ENCODE results near the gene NCSTN.

The NCSTN gene

DNA sequence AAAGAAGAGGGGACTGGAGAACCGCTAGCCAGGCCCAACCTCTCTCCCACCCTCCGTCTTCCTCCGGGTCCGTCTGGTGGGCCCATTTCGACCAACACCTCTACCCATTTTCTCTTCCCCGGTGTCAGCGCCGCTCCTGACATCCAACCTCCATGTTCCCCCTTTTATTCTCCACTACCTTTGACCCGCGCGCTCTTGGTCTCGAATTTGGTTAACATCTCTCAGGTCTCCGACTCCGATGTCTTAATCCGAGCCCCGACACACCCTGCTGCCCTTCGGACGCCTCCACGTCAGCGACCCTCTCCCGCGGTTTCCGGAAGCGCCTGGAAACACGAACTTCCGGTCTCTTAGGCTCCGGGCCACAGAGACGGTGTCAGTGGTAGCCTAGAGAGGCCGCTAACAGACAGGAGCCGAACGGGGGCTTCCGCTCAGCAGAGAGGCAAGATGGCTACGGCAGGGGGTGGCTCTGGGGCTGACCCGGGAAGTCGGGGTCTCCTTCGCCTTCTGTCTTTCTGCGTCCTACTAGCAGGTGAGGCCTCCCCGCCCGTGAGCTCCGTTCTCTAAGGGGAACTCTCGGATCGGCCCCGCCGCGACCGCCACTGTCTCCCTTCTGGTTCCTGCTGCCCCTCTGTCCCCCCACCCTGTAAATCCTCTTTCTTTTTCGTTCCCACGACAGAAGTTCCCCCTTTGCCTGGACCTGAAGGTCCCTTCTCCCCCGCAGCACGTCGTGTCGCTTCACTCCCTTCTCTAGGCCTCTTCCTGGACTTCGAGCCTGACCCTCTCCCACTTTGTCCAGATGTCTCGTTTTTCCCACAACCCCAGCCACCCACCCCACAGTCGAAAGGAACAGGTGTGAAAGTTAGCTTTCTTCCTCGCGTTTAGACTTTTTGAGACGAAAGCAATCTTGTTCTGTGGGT lies at the start of gene NCSTN, which contains the start of gene COPA:
Gene NCSTN, plus strand, starts transcription at position 431 of the 917 bp plus-strand sequence. Its CDS starts 14 bp downstream, at position 445.
Gene COPA, minus strand, starts transcription at position 298 of the 917 bp plus-strand sequence. Its CDS starts 80 bp downstream, at position 218.
- DNase-seq, result peak; percentile 94 to 95

DNA sequence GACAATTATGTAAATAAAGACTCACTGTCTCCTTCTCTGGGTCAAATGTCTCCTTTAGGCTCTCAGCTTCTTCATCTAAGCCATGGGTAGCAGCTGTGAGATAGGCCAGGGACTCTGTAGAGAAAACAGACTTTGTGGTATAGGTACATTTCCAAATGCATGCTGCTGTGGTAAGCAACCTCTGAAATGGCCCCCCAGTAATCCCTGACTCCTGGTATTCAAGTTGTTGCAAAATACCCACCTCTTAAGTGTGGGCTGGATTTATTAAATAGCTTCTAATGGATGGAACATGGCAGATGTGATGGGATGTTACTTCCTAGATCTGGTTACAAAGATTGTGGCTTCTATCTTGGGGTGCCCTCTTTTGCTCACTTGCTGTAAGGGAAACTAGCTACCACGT lies 47.1 kb upstream of the NCSTN start:
- DNase-seq, result no peak

DNA sequence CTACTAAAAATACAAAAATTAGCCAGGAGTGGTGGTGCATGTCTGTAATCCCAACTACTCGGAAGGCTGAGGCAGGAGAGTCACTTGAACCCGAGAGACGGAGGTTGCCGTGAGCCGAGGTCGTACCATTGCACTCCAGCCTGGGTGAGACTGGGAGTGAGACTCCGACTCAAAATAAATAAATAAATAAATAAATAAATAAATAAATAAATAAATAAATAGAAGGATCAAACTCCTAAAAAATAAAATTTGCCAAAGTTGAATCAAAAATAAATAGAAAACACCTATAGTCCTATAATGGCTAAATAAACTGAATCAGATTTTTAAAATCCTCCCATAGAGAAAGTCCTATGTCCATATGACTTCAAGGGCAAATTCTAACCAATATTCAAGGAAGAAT lies 43.0 kb upstream of the NCSTN start:
- no peak for DNase-seq

DNA sequence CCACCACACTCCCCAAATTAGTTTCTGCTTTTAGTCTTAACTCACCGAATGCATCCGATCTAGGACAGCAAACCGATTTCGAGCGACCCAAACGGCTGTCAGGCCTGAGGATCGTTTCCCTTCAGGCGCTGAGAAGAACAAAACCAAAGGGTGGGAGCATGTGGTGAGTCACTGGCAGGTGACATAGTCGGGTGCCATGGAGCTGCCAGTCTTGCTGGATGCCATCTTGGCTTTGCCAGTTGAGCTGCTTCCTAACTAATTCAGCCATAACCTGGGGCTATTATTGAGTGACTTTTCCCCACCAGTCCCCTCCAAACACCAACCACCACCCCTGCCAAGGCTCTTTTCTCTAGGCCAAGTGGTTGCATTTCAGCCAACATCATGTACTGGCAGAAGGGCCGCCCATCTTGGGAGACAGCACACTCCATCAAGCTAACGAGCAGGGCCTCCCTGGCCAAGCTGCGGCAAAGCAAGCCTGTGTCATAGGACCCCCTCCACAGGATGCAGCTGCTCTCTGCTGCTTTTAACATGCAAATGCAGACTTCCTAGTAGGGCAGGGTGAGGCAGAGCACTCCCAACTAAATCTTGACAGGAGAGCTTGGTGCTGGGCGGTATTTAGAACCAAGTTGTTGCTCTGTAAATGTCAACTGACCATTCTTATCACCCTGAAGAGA lies 35.9 kb upstream of the NCSTN start:
- no peak for DNase-seq

DNA sequence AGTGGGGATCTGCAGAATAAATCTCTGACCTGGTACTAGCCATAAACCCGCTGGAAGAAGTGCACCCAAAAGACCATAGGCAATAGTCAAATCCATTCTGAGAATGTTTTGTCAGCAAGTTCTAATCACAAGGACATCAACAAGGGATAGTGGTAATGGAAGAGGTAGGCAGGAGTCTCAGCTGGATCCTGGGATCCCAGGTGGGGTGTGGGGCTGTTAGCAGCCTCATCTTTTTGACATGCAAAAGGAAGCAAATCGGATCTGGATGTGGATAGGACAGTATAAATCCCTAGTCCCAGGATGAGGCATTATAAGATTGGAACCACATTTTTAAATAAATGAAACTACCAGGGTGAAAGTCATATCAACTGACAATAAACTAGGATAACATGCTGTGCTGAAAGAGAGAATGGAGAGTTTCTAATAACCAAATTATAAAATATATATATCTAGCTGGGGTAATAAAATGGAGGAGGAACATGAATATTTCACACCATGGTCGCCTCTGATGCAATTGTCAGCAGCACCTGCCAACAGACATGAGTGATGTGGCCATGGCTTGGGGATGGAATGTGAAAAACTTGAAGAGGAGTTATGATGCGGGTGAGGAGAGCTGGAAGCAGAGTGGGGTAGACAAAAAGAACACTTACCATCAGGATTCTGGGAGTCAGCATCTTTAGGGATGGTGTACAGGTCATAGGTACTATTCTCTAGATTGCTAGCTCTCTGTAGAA lies 34.6 kb upstream of the NCSTN start:
- DNase-seq, result no peak

DNA sequence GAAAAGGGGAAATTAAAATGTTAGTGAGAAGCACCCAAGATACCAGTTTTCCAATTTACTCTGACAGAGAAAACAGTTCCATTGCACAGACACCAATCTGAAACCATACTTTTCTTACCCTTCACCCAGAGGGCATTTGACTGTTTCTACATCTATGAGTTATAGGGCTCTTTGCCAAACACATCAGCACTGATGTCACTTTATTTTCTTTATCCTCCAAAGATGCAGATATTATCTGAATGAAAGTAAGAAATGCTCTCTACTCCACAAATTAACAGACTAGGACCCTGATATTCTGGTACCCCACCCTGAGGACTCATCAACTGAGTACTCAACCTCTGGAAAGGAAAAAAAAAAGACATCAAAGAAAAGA lies 34.0 kb upstream of the NCSTN start:
- DNase-seq, result no peak

DNA sequence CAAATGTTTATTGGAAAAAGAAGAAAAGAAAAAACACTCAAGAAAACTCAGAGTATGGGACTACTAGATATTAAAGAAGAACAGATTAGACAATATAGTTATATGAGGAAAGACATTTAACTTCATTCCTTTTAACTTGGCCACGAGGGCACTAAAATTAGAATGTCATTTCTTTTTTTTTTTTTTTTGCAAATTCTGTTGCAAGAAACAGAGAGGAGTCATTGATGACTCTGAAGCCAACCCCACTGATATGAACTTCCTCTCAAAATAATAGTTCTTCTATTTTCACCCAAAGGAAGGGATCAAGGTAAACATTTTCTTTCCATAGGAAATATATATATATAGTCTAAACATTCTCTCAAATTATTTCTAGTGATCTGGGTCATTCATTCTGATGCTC lies 33.6 kb upstream of the NCSTN start:
- no peak for DNase-seq

DNA sequence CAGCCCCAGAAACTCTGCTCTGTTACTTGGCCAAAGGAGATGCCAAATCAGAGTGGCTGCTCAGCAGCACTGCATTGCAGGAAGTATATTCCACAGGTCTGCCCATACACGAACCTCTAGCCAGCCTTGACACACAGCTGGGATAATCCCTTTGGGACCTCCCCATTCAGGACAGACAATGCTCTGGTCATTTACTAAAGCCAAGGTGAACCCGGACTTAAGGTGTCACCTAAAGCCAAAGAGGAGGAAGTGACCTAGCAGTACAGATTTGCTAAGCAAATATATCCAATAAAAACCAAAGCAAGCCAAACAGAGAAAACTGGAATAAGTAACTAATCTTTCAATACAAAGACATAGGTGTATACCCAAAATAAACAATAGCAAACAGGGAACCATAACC lies 27.8 kb upstream of the NCSTN start:
- no peak for DNase-seq

DNA sequence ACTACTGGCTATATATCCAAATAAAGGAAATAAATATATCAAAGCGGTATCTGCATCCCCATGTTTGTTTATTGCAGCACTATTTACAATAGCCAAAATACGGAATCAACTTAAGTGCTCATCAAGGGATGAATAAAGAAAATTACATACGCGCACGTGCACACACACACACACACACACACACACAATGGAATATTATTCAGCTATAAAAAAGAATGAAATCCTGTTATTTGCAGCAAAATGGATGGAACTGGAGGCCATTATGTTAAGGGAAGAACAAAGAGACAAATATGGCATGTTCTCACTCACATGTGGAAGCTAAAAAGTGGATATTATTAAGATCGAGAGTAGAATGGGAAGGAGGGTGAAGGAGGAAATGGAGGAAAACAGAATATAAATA lies 20.4 kb upstream of the NCSTN start:
- no peak for DNase-seq

DNA sequence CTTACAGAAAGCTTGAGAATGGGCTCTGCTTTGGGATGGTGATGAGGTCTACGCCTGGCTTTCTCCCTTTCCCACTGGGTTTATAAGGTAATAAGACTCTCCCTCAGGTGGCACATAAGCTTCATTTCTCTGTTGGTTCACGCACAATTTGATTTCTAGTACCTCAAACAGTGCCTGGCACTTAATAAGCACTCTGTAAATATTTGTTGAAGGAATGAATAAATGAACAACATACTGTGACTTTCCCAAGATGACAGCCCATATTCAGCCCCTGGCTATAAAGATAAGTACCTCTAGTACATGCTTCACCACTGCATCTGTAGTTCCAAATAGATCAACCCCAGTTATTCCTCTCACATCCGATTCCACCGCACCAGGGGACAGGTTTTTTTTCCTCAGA lies 17.9 kb upstream of the NCSTN start:
- peak in 1 of 2 experiments; percentile 6 for DNase-seq

DNA sequence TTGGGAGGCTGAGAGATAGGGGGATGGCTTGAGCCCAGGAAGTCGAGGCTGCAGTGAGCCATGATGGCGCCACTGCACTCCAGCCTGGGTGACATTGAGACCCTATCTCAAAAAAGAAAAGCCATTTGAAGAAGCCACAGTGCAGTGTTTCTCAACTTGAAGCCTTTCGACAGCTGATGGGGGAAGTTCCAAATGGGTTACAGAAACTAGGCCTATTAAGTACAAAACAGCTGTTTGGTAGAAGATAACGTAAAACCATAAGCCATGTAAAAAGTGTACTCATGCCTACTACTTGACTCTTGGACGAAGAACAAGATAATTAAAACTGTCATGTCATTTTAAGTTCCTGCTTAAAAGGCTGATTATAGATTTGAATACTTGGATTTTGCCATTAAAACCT lies 16.8 kb upstream of the NCSTN start:
- no peak for DNase-seq

DNA sequence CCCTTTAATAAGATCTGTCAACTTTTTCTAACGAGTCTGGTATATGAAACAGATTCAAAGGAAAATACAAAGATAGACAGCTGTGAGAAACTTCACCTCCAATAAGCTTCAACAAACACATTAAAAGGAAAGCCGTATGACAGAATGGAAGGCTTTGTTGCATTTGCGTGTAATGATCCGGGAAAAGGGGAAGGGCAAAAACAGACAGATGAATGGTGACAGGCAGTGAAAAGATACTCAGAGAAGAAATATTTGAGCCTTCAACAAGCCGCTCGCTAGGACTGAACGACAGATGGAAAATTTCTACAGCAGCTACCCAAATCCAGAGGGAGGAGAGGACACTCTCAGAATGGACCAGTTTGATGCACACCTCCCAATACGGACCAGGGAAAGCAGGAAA lies 15.0 kb upstream of the NCSTN start:
- DNase-seq, result no peak

DNA sequence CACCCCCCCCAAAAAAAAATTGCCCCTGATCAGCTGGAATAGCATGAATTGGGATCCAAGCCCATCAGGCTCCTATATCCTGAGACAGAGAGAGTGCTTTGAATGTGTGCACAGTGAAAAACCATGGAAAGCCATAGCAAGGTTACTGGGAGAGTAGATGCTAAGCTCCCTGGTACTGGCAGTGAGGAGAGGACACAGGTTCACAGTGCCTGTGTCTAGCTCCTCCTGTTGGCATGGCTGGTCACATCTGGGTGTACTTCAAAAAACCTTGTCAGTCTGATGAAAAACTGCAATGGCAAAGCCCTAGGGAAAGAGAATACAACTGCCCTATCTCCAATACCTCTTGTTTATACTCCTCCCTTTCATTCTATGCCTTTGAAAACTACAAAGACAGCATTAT lies 13.1 kb upstream of the NCSTN start:
- no peak for DNase-seq

DNA sequence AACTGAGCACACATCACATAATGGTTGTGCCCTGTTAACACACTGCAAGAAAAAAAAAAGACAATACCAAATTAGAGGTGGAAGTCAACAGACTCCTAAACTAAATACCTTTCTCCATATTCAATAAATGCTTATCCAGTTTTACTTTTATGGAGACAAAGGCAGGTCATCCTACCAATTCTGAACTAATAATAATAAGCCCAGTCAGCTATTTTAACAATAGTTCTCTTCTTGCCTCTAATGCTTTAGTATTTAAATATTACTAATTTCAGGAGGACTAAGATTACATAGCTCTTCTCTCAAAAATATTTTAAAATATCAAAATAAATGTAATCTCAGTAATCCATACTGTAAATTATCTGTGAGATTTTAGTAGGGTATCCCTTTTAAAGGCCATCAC lies 10.7 kb upstream of the NCSTN start:
- no peak for DNase-seq

DNA sequence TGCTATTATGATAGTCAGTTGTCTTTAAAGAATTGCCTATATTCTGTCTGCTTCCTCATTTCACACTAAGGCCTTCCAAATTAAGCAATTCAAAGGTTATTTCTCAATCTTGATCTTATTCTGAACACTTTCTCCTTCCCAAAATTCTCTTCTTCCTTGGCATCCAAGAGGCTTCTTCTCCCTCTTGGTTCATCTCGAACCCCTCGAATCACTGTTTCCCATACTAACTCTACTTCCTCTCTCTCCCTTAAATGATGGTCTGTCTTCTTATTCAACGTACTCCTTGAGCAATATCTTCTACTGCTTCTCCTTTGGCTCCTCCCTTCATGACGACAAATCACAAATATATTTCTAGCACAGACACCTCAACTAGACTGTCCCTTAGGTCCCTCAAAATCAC lies 4.6 kb upstream of the NCSTN start:
- no peak for DNase-seq

DNA sequence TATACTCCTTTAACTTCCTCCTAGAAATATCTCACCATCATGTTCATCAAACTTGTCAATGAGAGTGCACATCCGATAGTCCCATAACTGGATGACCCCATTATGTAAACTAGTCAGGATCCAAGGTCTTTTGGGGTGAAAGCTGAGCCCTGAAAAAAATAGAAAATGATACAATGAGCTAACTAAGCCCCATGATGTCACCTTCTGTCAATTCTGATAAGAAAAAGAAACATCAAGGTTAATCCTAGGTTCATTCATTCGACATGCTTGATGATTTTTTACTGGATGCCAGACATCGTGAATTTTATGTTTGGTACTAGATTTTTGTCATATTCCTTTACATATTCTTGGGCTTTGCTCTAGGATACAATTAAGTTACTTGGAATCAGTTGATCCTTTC lies 3.0 kb upstream of the NCSTN start:
- DNase-seq, result no peak

DNA sequence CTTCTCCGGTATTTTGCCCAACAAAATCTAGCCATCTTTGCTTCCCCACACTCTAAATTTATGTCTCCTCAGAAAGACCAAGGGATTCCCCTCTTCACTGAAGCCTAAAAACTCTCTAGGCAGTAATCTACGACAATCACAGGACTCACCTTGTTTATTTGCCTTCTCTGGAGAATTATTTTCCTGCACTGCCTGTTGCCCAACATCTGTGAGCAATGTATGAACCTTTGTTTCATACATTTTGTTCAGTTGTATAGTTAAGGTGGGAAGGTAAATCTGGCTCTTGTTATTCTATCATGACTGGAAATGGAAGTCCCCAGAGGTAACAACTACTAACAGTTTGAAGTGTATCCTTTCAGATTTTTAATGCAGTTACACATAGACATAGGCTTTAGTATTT lies 2.3 kb upstream of the NCSTN start:
- DNase-seq, result no peak

DNA sequence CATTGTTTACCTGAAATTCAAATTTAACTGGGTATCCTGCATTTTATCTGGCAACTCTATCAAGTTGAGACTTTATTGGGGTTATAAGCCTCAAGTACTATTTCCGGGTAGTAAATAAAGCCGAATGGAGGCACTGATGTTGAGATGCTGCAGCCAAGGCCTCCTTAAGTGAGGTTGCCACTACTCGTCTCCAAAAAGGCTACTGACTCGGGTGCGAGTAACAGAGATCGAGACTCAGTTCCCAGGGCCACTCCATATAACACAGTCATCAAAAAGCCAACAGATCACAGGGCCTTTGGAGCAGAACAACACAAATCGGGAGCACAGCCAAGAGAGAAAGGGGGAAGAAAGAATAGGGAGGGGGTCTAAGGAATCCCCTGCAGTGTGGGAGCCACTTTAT lies 657 bp upstream of the NCSTN start:
- DNase-seq, result no peak

DNA sequence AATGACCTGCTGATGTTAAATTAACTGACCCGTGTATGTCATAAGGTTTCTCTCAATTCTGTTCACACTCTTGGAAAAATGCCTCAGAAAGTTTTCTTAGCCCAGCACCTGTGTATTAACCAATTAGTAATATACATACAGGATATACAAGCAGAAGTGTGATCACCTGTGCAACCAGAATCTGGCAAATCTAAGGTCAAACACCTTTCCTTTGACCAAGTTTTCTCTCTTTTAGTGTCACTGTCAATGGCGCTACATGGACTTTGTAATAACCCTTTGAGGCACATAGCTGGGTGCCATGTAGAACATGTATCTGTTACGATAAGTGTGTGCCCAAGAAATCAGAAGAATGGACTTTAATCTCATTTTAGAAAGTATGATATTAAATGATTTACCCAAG lies 1.1 kb downstream of the NCSTN start:
- no peak for DNase-seq

DNA sequence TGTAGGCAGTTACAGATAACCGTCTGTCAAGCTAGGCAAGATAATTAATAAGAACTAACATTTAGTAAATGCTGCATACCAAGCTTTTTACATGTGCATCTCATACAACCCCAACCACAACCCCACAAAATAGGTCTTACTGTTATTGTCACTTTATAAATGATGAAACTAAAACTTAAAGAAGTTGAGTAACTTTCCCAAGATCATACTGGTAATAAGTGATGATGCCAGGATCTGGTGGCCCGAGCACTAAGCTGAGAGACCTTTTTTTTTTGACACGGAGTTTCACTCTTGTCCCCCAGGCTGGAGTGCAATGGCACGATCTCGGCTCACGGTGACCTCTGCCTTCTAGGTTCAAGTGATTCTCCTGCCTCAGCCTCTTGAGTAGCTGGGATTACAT lies 1.8 kb downstream of the NCSTN start:
- no peak for DNase-seq

DNA sequence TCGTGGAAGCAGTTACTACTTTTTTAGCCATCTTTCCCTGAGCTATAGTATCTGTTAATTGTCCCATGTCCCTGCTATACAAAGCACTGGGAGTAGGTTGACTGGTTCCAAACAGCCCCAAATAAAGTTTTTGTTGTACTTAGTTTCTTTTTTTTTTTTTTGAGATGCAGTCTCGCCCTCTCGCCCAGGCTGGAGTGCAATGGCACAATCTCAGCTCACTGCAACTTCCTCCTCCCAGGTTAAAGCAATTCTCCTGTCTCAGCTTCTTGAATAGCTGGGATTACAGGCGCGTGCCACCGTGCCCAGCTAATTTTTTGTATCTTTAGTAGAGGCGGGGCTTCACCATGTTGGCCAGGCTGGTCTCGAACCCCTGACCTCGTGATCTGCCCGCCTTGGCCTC lies 3.3 kb downstream of the NCSTN start:
- DNase-seq, result no peak

DNA sequence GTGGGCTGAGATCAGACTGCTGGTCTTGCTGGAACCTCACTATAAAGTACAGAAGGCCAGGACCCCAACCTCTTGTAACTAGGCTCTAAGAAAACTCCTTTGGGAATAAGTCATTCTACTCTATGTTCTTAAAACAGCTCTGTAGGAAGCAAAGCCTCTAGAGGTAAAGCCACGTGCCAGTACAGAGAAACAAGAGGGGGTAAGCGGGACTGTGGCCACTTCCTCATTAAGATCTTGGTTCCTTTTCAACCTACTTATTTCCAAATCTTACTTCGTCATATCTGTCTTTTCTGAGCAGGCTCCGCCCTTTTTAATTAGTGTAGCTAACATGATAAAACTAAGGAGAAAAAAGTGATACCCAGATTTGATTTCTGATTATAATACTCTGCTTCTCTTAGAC lies 3.8 kb downstream of the NCSTN start:
- DNase-seq, result no peak

DNA sequence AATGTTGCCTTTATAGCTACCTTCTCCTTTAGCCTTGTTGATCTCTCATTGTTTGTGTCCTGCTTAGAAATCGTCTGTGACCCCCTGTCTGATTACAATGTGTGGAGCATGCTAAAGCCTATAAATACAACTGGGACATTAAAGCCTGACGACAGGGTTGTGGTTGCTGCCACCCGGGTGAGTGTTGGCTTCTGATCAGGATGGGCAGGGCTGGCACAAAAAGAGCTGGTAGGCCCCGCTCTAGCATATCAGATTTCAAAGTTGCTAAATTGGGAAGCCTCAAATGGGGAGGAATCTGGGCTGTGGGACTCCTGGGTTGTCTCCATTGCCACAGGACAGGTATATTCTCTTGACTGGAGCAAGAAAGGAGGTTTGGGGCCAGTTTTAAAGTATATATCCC lies 8.4 kb downstream of the NCSTN start:
- DNase-seq, result no peak

DNA sequence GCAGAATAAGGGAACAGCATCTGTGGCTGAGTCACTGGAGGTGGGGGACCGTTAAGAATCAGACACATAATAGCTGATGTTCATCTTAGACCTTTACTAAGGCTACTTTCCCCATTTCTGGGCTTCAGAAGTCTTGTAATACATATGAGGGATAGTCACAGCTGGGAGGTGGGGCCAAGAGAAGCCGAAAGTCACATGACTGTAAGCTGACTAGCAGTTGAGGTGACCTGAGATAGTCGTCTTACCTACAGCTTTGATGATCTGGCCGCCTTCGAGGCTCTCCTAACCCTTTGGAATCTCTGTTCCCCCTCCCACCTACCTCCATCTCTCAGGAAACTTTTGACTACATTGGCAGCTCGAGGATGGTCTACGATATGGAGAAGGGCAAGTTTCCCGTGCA lies 9.4 kb downstream of the NCSTN start:
- DNase-seq, result no peak
